WERI-Rb-1 (cell line): Measurements from ENCODE around the gene GDPD3.

Source experiments
- DNase-seq: peaks from one replicate; pipeline ENCODE4 v3.0.0-alpha.2; 2020
- H3K27ac ChIP-seq: fragments of 250-450 bp; sonication (Bioruptor Pico); 2 replicates; pipeline ENCODE4 v1.5.1; 2020; ENCODE audit warnings: mild to moderate bottlenecking, moderate library complexity
- H3K27me3 ChIP-seq: fragments of 250-450 bp; sonication (Bioruptor Pico); 2 replicates; pipeline ENCODE4 v1.5.1; 2021; ENCODE audit warnings: mild to moderate bottlenecking, low read depth, moderate library complexity; ENCODE audit not compliant: insufficient read depth, severe bottlenecking
- H3K36me3 ChIP-seq: fragments of 250-450 bp; sonication (Bioruptor Pico); 2 replicates; pipeline ENCODE4 v1.5.1; 2020; ENCODE audit warnings: mild to moderate bottlenecking, moderate library complexity
- H3K4me3 ChIP-seq: 2 replicates; pipeline ENCODE4 v1.5.1; 2011; ENCODE audit warnings: low read depth, mild to moderate bottlenecking, control low read depth, low read length
- H3K9me3 ChIP-seq: fragments of 250-450 bp; sonication (Bioruptor Pico); 2 replicates; pipeline ENCODE4 v1.5.1; 2021; ENCODE audit warnings: mild to moderate bottlenecking, moderate library complexity; ENCODE audit not compliant: severe bottlenecking
- CTCF ChIP-seq: IDR thresholded peaks from 2 replicates; pipeline ENCODE4 v1.5.1; 2011; ENCODE audit warnings: low read depth, mild to moderate bottlenecking, control low read depth, inconsistent platforms, low read length

Gene GDPD3

GRCh38 chr16:30054959-30055553, 58.3 kb downstream of the GDPD3 start:
- H3K27me3 ChIP-seq, result no peaks in the 10 kb centered on the region
- no peak overlapping the region for H3K4me3 ChIP-seq
- H3K9me3 ChIP-seq, result no peaks in the 10 kb centered on the region
- H3K27ac ChIP-seq, result peak overlapping the region; percentile 87
- DNase-seq, result peak; percentile 84
- peak; percentile 93 for TF ChIP-seq CTCF
- H3K36me3 ChIP-seq, result peaks cover 27% of the 10 kb centered on the region
